DOHH2 (cell line): ENCODE measurements around the gene DNAI1.

Source experiments
- CTCF ChIP-seq: fragments of 200-600 bp; sonication (generic); IDR thresholded peaks from one replicate; pipeline ENCODE4 v1.5.1; 2014; ENCODE audit warnings: antibody characterized with exemption, mild to moderate bottlenecking, low read depth, low read length; ENCODE audit not compliant: poor library complexity, severe bottlenecking
- EZH2phosphoT487 ChIP-seq: fragments of 200-600 bp; sonication (generic); IDR thresholded peaks from 2 replicates; pipeline ENCODE4 v1.6.1; 2017; ENCODE audit warnings: borderline replicate concordance, mild to moderate bottlenecking, antibody characterized with exemption, low read length, moderate library complexity, mixed read lengths

- no peak for TF ChIP-seq CTCF
- no peak for TF ChIP-seq EZH2phosphoT487
These were observed 40.5 kb downstream of the DNAI1 start for GRCh38 chr9:34499076-34499475.
